ENCODE results near the gene POC1A. TPM values are rescaled to one million over a fixed set of nuclear protein-coding genes. Genes with fewer than 3 reads are reported as not detected.
A peak's percentile ranks its signal among the peaks of the same experiment; 100 is the strongest.
"Not testable (repeated sequence)": the region's sequence is repeated elsewhere in the genome, so short reads cannot be mapped to it uniquely, and the experiment has no call there.

The POC1A gene
- total RNA-seq, 1 experiment from 2014 or later, result 8.6 TPM

DNA sequence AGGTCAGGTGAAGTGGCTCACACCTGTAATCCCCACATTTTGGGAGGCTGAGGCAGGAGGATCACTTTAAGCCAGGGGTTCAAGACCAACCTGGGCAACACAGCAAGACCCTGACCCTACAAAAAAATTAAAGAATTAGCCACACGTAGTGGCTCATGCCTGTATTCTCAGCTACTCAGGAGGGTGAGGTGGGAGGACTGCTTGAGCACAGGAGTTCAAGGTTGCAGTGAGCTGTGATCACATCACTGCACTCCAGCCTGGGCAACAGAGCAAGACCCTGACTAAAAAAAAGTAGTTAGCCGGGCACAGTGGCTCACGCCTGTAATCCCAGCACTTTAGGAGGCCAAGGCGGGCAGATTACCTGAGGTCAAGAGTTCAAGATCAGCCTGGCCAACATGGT lies 2.2 kb downstream of the POC1A start:
- DNase-seq (ENCODE audit: low read depth), result not testable (repeated sequence)

DNA sequence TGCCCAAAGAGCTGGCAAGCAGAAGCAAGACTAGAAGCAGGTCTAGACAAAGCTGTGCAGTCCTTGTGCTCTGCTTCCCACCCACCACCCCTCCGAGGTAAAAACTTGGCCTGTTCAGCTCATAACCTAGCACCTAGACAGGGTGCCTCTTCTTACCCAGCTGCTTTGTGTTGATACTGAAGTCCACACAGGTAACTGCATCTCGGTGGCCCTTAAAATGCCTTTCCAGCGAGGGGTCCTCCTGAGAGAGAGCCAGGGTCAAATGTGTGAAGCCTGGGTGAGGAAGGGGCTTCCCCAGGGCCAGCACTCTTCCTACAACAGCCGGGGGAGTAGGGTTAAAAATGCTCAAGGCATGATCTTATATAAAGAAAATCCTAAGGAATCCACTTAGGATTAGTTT lies 3.4 kb downstream of the POC1A start:
- DNase-seq (ENCODE audit: low read depth), result no peak

DNA sequence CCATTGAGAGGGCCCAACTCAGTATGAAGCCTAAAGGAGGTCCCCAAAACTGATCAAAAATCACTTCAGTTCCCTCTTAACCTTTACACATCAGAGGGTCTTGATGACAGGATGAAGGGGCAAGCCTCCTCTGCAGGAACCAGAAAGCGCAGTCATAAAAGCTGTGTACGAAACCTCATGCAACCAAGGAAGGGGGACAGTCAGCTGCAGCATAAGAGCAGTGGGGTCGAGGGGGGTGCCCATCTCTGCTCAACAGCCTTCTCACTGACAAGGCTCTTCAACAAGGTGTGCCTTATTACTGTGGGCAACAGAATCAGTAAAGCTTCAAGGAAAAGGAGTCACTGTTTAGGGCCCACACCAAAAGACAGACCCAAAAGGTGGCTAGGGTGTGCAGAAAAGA lies 3.9 kb downstream of the POC1A start:
- no peak for DNase-seq (ENCODE audit: low read depth)

DNA sequence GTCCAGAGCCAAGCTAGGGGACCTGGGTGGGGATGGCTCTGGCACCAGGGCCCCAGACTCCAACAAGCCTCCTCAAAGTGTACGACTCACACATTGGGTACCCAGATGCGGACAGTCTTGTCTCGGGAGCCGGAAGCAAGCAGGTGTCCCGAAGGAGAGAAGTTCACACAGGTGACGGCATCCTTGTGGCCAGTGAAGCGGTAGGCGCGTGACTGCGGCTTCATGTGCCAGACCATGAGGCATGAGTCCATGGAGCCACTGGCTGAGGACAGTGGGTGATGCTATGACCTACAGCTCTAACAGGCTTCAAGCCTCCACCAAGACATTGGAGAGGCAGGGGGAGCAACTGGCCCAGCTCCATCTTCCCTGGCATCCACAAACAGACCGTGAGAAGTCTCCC lies 4.5 kb downstream of the POC1A start:
- DNase-seq (ENCODE audit: low read depth), result no peak

DNA sequence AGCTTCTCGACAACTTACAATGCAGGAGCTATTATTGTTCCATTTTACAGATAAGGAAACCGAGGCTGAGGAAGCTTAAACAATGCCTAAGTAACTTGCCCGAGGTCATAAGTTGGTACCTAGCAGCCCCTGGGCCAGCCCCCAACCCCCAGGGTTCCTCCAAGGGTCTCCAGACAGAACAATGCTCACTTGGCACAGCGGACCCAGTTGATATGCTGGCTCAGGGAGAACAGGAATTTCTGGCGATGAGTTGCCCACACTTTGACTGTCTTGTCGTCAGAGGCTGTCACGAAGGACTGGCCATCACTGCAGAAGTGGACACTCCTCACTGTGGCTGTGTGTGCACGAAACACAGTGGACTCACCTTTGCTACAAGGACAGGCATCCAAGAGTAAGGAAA lies 5.2 kb downstream of the POC1A start:
- DNase-seq (ENCODE audit: low read depth), result no peak

DNA sequence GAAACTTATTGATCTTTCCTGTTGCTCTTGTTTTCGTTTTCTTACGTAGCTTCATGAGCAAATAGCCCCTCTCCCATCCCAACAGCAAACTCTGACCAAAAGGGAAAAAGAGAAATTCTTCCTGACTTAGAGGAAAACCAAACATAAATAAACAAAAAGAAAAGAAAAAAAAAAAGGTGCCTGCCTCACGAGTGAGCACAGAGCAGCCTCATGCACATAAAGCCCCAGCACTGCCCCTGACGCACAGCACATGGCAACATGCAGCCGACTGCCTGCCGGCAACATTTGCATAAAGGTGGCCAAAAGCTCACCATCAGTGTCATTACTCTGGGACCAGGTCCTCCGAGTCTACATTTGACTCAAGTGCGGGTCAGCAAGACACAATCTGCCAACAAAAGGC lies 6.4 kb downstream of the POC1A start:
- DNase-seq (ENCODE audit: low read depth), result no peak

DNA sequence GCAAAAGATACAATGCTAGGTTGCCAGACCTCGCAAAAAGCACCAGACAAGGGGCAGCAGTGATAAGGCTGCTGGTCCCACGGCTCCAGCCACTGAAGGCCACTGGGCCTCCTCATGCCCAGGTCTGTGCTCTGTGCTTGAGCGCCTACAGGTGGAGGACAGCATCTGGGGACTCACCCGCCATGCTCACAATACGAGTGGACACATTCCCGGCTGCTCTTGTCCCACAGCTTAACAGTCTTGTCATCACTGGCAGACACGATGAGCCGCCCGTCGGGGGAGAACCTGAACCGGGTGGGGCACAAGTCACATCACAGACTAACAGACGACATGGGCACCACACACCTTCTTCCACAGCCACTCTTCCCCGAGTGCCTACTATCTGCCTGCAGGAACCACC lies 7.4 kb downstream of the POC1A start:
- DNase-seq (ENCODE audit: low read depth), result no peak

DNA sequence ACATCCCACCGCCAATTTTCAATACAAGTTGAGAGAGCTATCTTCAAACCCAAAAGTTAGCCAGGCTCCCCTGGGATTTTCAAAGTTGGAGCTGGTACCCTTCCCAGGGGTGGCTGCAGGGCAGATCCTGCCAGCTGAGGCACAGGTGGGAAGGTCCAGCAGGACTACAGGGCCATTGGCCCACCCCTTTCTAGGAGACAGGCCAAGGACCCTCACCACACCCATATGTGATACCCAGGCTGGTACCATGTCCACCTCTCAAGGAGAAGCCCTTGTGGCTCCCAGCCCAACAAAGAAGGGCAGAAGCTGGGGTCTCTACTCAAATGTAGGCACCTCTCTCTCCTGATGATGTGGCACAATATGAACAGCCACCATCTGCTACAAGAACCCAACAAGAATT lies 8.0 kb downstream of the POC1A start:
- DNase-seq (ENCODE audit: low read depth), result no peak

DNA sequence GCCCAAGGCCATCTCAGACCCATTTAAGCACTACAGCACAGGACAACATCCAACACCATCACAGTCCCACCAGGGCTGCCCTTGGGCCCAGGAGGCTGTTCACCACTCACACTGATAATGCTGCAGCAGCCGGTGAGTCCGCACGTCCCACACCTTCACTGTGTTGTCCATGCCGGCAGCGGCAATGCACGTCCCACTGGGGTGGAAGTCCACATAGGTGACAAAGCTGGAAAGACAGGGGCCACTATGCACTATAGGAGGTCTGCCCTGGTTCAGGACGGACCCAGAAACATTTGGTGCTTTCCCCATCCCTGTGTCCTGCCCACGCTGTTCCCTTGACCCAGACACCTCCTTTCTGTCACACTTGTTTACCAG lies 8.5 kb downstream of the POC1A start:
- DNase-seq (ENCODE audit: low read depth), result no peak

DNA sequence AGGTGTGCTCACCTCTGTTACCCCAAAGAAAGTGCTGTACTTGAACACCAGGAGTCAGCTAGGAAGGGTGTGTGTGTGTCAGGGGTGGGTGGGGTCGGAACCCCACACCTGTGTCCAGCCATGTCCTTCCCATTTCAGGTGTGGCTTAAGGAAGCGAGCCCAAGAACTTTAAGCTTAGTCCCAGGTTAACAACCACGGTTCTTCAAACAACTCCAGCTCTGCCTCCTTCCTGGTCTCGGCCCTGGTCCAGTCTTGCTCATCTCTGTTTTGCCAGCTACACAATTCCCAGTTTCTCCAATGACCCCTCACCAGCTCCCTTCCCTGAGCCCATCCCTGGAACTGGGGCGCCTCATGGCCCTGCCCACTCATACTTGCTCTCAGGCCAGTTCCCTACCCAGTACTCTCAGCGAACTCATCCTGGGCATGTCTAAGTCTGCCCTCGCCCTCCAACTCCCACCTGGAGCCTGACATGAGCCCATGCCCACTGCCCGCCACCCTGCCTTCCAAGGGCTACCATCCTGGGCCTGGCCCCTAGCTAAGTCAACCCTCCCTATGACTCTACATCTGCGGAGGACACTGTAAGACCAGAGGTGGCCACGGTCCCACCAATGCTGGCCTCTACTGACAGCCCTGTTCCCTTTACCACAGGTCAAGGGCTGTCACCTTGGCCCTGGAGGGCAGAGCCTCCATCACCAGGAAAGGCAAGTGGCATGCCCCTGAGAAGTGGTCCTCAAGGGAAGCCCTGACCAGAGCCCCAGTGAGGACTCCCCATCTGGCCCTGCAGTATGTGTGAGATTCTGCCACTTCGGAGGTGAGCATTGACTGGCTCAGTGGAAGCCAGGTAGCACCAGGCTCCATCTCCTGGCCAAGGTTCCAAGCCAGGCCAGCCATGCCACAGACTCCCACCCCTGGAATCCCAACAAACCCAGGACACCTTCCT lies 9.2 kb downstream of the POC1A start:
- DNase-seq (ENCODE audit: low read depth), result no peak

DNA sequence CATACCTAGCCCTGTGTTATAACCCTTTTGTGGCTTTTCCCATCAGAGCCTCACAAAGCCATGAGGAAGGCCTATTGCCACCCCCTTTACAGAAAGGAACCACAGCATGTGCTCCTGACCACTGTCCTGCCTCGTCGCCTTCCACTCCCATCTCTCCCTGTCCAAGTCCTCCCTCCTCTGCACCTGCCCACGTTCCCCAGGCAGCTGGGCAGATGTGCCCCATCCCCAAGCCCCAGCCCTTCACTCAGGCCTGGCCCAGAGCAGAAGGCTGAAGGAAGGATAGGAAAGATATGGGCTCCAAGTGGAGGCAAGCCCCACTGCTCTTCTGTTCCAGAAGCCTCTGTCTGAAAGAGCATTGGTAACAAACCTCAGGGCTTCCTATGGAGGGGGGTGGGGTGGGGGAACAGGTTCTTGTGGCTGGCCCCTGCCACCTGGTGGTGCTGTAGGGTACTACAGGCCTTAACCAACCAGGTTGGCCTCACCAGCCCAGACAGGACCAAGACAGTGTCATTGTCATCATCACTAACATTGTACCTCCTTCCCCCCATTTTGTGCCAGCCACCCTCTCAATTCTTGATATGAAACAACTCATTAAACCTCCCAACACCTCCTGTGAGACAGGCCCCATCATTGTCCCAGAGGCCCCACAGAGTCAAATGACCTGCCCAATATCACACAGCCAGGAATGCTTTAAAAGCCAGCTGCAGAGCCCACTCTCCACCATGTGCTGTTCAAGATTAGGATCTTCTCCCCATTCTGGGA lies 10.0 kb downstream of the POC1A start:
- peak; percentile 59 for DNase-seq (ENCODE audit: low read depth)

DNA sequence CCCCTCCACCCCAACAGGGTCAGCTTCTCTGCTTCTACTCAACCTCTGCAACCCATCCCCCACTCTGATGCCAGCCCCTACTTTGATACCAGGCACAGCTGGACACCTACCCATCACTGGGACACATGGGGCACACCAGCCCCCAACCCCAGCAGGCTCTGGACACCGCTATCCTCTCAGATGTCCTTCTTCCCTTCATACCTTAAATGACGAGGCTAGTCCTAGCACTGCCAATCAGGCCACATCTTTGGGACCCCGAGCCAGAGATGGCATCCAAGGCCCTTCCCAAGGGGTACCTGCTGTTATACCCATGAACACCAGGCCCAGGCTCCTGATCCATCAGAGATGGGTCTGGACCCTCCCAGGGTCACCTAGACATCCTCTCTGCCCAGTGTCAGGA lies 10.6 kb downstream of the POC1A start:
- DNase-seq (ENCODE audit: low read depth), result no peak

DNA sequence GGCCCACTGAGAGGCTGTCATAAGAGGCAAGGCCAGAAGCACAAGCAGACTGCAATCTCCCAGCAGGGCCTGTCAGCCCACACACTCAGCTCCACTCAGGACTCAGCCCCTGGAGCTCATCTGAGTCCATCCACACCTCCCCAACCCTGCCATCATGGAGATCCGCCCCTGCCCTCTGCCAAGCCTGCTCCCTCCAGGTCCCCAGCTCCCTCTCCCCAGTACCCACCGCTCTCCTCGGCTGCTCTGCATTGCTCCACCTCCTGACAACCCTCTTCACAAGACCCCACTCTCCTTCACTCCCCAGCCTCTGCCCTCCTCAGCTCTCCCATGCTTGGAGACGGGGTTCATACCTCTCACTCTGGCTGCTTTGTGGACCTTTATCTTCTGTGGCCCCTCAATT lies 11.1 kb downstream of the POC1A start:
- no peak for DNase-seq (ENCODE audit: low read depth)

DNA sequence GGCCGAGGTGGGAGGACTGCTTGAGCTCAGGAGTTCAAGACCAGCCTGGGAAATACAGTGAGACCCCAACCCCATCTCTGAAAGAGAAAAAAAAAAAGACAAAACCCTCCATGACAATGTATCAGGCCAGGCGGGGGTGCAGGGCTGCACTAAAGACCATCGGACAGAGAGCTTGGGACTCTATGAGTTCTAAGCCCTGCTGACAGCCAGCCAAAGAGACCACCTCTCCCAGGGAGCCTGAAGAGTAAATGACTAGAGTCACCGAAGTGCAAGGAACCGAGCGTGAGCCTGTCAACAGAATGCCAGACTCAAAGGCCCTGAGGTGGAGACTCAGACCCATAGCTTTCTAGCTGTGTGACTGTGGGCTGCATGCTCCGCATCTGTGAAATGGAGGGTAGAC lies 12.5 kb downstream of the POC1A start:
- DNase-seq (ENCODE audit: low read depth), result no peak

DNA sequence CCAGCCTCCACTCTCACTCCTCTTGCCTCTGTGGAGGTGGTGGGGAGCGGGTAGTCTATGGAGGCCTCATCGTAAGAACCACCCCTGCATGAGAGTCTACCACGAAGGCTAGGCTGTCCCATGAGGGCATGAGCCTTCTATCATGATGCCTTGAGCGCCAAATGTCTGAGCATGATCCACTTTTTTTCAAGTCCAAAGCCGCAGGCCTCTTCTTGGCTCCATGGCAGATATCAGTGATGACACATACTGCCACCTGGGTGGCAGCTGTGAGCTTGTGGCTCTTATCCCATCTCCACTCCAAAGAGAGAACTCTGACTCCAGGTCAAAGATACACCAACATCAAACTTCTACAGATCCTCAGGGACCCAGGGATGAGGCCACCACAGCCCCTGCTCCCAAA lies 13.5 kb downstream of the POC1A start:
- DNase-seq (ENCODE audit: low read depth), result no peak

DNA sequence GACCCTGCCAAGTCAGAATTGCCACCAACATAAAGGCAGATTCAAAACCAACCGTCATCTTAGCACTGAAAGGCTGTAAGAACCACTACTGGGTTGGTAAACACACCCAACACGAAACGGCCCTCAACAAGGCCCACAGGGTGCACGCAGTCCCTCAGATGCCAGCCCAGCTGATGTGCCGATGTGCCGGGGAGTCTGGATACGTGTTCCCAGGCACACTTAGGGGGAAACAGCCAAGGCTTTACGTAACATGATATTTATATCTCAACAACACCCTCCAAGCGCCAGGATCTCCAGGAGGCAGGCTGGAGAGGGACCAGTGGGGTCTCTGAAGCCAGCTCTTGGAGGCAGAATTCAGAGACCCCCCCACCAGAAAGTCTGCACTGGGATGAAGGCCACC lies 14.2 kb downstream of the POC1A start:
- DNase-seq (ENCODE audit: low read depth), result no peak

DNA sequence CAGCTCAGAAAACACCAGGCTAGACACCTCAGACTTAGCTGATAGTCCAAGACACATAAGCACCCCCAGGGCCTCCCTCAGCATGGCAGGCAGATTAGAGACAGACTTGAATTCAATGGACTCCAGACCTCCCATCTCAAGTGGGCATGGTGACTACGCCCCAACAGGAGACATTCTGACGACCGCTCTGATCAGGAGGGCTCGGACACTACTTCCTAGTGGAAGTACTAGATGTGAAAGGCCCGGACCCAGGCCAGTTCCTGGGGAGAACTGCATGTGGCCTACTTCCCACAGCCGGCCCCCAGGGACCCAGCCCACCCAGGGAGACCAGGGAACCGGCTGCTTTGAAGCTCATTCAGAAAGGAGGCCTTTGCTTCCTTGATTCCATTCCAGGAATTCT lies 16.9 kb downstream of the POC1A start:
- no peak for DNase-seq (ENCODE audit: low read depth)

DNA sequence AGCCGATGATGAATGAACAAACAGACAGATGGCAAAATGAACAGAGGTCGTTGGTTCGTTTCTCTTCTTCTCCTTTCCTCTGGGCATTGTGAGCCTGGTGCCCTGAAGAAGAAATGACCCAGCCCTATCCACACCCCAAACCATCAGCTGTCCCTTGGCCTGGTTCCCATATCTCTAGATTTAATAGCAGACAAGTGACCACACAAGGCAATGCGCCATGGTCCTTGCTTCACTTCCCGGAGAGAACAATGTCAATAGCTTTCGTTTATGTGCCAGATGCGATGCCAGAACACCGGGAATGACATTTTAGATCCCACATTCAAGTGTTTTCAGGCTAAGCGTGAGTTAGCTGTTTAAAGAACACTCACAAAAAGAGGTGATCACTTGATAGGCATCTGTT lies 17.7 kb downstream of the POC1A start:
- no peak for DNase-seq (ENCODE audit: low read depth)

DNA sequence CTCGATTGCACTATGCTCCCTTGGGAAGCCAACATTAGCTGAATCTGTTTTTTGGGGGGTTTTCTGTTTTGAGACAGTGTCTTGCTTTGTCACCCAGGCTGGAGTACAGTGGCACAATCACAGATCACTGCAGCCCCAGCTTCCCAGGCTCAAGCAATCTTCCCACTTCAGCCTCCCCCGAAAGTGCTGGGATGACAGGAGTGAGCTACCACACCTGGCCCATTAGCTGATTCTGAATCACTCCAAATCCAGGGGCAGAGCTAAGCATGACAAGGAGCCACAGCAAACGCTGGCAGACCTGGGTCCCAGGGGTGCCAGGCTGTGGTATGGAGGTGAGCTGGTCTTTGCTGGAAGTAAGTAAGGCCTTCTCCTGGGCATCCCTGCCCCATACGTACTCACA lies 18.9 kb downstream of the POC1A start:
- DNase-seq (ENCODE audit: low read depth), result no peak

DNA sequence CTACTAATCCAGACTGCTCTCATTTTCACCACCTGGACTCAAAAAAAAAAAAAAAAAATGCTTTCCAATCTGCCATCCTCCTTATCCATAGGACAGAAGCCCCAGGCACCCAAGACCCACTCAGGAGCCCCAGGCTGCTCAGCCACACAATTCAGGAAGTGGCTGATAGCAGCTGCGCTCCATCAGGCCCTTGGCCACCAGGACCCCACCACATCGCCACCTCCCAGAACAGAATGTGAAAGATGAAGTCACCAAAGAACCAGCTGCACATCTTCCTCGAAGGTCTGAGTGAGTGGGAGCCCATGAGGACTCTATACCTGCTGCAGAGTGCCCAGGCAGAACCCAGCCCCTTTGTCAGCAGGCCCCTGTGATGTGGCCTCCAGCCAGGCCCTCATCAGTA lies 19.5 kb downstream of the POC1A start:
- DNase-seq (ENCODE audit: low read depth), result no peak

DNA sequence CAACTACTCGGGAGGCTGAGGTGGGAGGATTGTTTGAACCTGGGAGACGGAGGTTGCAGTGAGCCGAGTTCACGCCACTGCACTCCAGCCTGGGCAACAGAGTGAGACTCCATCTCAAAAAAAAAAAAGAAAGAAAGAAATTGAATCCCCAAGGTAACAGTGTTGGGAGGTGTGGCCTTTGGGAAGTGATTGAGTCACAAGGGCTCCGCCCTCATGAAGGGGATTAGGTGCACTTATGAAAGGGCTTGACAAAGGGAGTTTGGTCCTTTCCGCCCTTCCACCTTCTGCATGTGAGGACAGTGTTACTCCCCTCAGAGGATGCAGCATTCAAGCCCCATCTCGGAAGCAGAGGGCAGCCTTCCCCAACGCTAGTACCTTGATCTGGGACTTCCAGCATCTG lies 21.3 kb downstream of the POC1A start:
- DNase-seq (ENCODE audit: low read depth), result no peak

DNA sequence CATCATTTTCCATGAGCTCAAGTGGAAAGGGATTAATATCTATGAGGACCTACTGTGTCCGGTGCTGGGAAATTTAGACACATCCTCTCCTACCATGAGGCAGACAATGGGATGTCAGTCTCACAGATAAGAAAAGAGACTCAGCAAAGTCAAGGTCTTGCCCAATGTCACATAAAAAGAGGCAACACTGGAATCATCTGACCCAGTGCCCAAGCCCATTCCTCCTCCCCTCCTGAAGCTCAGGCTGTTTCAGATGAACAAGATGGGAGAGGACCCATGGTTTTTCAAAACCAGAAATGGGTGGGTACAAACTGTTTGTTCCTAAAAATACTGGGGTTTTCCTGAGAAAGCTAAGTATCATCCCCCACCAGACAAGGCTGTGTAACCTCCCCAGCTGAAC lies 22.2 kb downstream of the POC1A start:
- DNase-seq (ENCODE audit: low read depth), result no peak

DNA sequence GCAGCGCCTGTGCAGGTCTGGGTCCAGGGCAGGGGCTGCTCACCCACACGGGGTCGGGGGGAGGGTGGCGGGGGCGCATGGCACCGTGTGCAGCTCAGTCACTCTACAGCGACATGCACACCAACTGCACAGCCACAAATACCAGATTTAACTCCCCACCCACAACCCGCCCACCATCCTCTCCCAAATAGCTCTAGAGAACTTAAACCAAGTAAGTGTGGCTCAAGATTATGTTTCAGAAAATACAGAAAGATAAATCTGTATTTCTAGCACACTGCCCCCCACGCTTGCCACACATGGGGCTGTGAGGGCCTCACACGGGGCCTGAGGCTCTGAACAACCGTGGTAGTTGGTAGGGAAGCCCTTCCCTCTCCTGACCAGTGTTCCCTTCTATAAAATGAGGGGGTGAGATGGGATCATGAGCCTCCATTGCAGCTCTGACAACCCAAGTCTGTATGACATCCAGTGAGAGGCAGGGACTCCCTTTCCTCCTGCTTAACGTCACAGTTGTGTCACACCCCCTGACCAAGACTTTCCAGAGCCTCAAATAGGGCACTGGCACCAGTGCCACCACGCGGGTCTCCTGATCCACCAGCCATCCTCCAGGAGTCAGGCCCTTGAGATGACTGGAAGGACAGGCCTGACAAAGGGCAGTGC lies 23.1 kb downstream of the POC1A start:
- DNase-seq (ENCODE audit: low read depth), result no peak

Measured in Daoy (cell line).